Activated gamma-delta T cell treated with Interleukin-2 at 50 U/mL for 16 hours (primary cell): ENCODE data around the gene TMEM190.
"Not testable (repeated sequence)": the region's sequence is repeated elsewhere in the genome, so short reads cannot be mapped to it uniquely, and the experiment has no call there.

ENCODE experiments used
- DNase-seq: peaks from one replicate; pipeline ENCODE4 v3.0.0-alpha.2; 2020

Gene TMEM190

DNA sequence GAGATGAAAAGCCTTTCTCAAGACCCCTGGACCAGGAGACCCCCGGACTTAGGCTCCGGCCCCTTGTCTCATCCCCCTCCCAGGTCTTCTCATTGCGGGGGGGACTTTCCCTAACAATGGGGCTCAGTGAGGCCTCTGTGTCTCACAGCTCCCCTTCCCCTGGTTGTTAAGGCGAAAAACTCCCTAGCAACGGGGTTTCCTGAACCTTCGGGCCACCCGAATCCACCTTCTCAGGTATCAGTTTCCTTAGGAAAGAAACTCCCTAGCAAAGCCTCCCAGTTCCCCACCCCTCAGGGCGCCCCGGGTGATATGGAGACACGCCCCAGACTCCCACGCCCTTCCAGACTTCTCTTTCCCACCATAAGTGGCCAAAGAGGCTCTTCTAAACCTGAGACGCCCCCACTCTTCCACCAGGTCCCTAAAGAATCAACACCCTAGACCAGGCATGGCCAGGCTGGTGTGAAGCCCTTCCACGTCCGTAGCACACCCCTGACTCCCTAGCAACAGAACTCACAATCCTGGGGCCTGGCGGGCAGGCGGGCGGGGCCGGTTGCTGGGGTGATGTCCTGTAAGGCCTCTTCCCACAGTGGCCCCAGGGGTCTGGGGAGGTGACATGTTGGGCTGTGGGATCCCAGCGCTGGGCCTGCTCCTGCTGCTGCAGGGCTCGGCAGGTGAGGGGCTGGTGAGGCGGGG is at the start of gene TMEM190:
Gene TMEM190 (plus strand): TSS at position 586 of the 693 bp plus-strand sequence. CDS start 28 bp downstream, at position 614.
- DNase-seq: no peak

- not testable (repeated sequence) for DNase-seq
Measured at GRCh38 chr19:55328774-55329318, 47.8 kb upstream of the TMEM190 start.

DNA sequence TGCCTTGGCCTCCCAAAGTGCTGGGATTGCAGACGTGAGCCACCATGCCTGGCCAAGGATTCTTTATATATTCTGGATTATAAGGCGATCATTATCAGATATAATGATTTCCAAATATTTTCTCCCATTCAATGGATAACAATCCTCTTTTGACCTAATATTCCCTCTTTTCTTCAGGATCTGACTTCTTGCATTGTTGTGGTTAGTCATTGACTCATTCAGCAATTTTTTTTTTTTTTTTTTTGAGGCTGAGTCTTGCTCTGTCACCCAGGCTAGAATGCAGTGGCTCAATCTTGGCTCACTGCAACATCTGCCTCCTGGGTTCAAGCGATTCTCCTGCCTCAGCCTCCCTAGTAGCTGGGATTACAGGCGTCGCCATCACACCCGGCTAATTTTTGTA is 46.8 kb upstream of the TMEM190 start:
- not testable (repeated sequence) for DNase-seq

DNA sequence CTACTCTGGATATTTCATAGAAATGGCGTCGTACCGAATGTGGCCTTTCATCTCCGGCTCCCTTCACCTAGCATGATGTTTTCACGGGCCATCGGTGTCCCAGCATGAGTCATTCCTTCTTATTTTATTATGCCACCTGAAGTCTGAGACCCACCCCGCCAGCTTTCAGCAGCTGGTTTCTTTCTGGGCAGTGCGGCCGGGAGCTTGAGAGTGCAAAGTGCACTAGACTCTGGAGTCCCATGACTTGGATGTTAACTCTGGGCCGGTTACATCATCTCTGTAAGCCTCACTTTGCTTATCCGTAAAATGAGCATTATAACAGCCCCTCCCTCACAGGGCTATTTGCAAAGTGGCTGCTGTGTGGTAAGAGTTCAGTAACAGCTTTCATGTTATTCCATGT is 42.8 kb upstream of the TMEM190 start:
- no peak for DNase-seq

GRCh38 chr19:55336101-55336500 is 40.5 kb upstream of the TMEM190 start:
- no peak for DNase-seq

- peak; percentile 100 for DNase-seq
Measured at GRCh38 chr19:55339105-55339888, 37.3 kb upstream of the TMEM190 start, which contains the start of gene KMT5C. KMT5C (plus strand) TSS chr19:55339876; CDS start chr19:55341937, 2,061 bp downstream.

GRCh38 chr19:55339889-55340783 is 36.5 kb upstream of the TMEM190 start:
- DNase-seq: no peak

GRCh38 chr19:55340784-55341147 is 35.9 kb upstream of the TMEM190 start:
- DNase-seq: no peak

DNA sequence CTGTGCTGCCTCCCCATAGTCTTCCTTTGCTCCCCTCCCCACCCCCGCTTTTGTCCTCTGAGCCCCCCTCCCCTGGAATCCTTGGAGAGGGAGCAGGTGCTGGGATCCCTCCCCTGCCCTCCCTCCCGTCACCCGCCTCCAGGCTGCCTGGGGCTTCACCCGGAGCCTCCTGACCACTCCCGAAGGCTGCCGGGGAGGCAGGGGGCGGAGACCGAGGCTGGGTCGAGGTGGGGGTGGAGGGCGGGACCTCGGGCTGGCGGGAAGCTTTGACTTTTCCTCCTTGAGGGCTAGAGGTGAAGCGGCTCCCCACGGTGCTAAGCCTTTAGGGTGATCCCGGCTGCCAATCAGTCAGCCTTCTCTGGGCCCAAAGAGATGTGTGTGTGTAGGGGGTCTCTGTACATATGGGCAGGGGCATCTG is 35.4 kb upstream of the TMEM190 start:
- no peak for DNase-seq

- DNase-seq: no peak
Measured at GRCh38 chr19:55341595-55342531, 34.8 kb upstream of the TMEM190 start.

GRCh38 chr19:55344444-55344843 is 32.2 kb upstream of the TMEM190 start:
- DNase-seq: no peak

- no peak for DNase-seq
Measured at GRCh38 chr19:55345101-55345817, 31.4 kb upstream of the TMEM190 start.

- DNase-seq: no peak
Measured at GRCh38 chr19:55345818-55346724, 30.6 kb upstream of the TMEM190 start.

DNA sequence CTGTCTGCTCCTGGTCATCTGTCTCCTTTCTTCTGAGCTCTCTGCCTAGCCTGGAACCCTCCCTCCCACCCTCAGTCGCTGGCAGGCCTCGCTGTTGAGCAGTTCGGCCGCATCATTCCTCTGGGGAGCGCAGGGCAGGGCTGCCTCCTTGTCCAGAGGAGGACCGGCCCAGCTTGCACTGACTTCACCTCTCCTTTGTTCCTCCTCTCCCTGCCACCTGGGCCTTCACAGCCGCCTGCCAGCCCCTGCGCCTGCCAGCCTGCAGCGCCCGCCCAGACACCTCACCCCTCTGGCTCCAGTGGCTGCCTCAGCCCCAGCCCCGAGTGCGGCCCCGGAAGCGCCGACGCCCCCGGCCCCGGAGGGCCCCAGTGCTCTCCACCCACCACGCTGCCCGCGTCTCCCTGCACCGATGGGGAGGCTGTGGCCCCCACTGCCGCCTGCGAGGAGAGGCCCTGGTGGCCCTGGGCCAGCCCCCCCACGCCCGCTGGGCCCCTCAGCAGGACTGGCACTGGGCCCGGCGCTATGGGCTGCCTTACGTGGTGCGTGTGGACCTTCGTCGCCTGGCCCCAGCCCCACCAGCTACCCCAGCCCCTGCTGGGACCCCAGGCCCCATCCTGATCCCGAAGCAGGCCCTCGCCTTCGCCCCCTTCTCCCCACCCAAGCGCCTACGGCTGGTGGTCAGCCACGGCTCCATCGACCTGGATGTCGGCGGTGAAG is 29.7 kb upstream of the TMEM190 start:
- DNase-seq: no peak

DNA sequence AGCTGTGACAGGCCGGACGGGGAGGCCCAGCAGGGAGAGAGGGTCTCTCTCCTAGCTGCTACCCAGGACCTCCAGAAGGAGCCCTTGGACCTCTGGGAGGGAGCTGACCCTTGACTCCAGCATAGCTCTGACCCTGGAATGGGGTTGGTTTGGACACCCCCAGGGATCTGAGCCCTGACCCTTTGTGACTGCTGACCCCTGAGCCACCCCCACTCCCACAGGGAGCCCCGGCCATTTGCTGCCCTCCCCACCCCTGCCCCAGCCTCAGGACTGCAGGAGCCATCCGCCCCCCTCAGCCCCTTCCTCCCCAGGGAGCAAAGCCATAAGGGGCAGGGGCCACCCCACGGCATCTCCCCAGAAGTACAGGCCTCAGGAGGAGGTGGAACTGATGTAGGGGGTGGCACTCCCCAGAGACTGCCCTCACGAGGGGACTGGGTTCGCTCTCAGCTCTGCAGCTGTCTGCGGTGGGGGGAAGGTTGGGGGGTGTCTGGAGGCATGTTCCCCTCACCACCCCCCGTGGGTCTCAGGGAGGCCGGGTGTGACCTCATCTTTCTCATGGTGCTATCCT is 29.1 kb upstream of the TMEM190 start:
- no peak for DNase-seq

GRCh38 chr19:55348317-55349034 is 28.1 kb upstream of the TMEM190 start:
- no peak for DNase-seq

DNA sequence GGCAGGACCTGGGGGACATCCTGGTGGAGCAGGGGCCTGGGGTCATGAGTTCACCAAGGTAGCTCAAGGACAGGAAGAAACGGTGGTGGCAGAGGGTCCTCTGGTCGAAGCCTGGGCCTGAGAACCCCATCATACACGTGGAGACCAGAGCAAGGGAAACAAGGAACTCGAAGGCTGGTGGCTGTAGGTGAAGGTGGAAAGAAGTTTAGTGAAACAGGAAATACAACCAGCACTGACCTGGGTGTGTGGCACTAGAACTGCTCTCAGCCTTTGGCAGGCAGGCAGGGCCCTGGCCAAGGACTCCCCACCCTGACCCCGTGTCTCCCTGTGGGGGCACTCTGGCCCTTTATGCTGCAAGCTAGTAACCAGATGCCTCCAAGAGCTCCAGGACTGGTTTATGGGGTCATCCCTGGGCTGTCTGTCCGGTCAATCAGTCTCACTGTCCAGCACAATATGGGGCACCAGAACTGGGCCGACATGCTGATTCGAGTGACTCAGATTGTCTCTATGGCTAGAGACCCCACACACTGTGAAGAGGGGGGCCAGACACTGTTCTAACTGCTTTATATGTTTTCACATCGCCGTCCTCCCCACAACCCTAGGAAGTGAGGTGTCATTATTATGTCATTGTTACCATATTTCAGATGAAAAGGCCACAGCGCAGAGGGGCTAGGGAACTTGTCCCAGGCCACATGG is 25.9 kb upstream of the TMEM190 start:
- DNase-seq: no peak

DNA sequence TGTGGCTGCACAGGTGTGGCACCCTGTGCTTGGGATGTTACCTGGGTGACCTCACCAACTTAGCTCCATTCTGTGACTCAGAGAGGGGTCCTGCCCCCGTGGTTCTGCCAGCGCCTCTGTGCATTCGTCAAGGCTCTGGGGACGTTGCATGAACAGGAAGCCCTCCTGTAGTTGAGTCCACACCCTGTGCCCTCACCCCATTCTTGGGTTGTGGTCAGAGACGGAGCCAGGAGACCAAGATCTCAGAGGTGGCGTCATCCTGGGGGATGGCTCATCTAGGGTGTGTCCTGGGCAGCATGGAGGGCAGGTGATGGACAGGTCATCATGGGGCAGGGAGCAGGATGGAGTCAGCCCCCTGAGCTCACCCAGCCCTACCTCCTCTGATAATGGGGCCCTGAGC is 24.6 kb upstream of the TMEM190 start:
- no peak for DNase-seq
